H1 (cell line): ENCODE data around the gene MEGF11. TPM values are rescaled to one million over a fixed set of nuclear protein-coding genes. Genes with fewer than 3 reads are reported as not detected.

Experiments used
- CTCF ChIA-PET: fragments of 300-600 bp; sonication (Branson Sonifier 250); formaldehyde crosslinking; loops from one replicate; lab custom pipeline; 2021; ENCODE audit not compliant: partially characterized antibody; lab: Charles Lee
- POLR2A ChIA-PET: fragments of 300-600 bp; sonication (Branson Sonifier 250); formaldehyde crosslinking; loops from one replicate; lab custom pipeline; 2021; ENCODE audit warnings: inconsistent platforms; ENCODE audit not compliant: partially characterized antibody; lab: Charles Lee
- DNase-seq, 2 experiments: peaks; one replicate each; pipeline versions ENCODE4 v3.0.0 to v3.0.0-alpha.2; 2010 to 2022; ENCODE audit warnings: low spot score in 2 of 2, low read depth in 1 of 2, mixed read lengths in 1 of 2
- FAIRE-seq: peaks from 2 replicates; lab custom pipeline; 2011; peaks lifted over from hg19 to GRCh38; lab: Jason Lieb, UNC
- H2AFZ ChIP-seq: 2 replicates; pipeline ENCODE4 v1.8.1; 2012; ENCODE audit warnings: low read length, inconsistent platforms
- H2AK5ac ChIP-seq: 2 replicates; pipeline ENCODE4 v1.6.1; 2013; ENCODE audit warnings: low read depth, low read length
- H2BK120ac ChIP-seq: replicated peaks from 2 replicates; pipeline ENCODE3; 2013; ENCODE audit warnings: low read depth, low read length, inconsistent platforms
- H2BK12ac ChIP-seq: 2 replicates; pipeline ENCODE4 v1.6.1; 2013; ENCODE audit warnings: low read depth, low read length
- H2BK15ac ChIP-seq: 2 replicates; pipeline ENCODE4 v1.6.1; 2013; ENCODE audit warnings: low read length
- H2BK20ac ChIP-seq: 2 replicates; pipeline ENCODE4 v1.6.1; 2013; ENCODE audit warnings: low read length
- H2BK5ac ChIP-seq: 2 replicates; pipeline ENCODE4 v1.6.1; 2013; ENCODE audit warnings: low read depth, low read length
- H3K14ac ChIP-seq: 2 replicates; pipeline ENCODE4 v1.6.1; 2013; ENCODE audit warnings: inconsistent platforms; ENCODE audit not compliant: insufficient read length
- H3K18ac ChIP-seq: 2 replicates; pipeline ENCODE4 v1.6.1; 2013; ENCODE audit warnings: low read length; ENCODE audit errors: extremely low read depth
- H3K23ac ChIP-seq: 2 replicates; pipeline ENCODE4 v1.6.1; 2013; ENCODE audit warnings: inconsistent platforms; ENCODE audit not compliant: insufficient read length
- H3K23me2 ChIP-seq: 2 replicates; pipeline ENCODE4 v1.6.1; 2013; ENCODE audit warnings: low read depth, low read length
- H3K27ac ChIP-seq: 2 replicates; pipeline ENCODE4 v1.6.1; 2011; ENCODE audit warnings: low read depth, low read length, inconsistent platforms
- H3K27me3 ChIP-seq, 4 experiments: replicated peaks in 1 of 4; 1 replicate in 1 of 4; 2 replicates in 3 of 4; pipeline versions ENCODE4 v1.6.1 to v1.8.1; 2011 to 2013; ENCODE audit warnings: low read length in 3 of 4, mild to moderate bottlenecking in 3 of 4, inconsistent platforms in 2 of 4, mixed read lengths in 2 of 4, moderate library complexity in 1 of 4; ENCODE audit not compliant: control insufficient read depth in 3 of 4, insufficient read depth in 3 of 4; ENCODE audit errors: extremely low read depth in 1 of 4
- H3K36me3 ChIP-seq, 4 experiments: 2 replicates each; pipeline versions ENCODE4 v1.6.1 to v1.8.1; 2011 to 2013; ENCODE audit warnings: mild to moderate bottlenecking in 4 of 4, low read length in 3 of 4, moderate library complexity in 2 of 4, control low read depth in 1 of 4, inconsistent platforms in 1 of 4; ENCODE audit not compliant: insufficient read depth in 4 of 4, control insufficient read depth in 2 of 4
- H3K4ac ChIP-seq: replicated peaks from 2 replicates; pipeline ENCODE3; 2013; ENCODE audit warnings: low read length, low read depth, mixed read lengths, inconsistent platforms; ENCODE audit not compliant: insufficient read length
- H3K4me1 ChIP-seq, 4 experiments: replicated peaks in 1 of 4; 1 replicate in 1 of 4; 2 replicates in 3 of 4; pipeline versions ENCODE4 v1.6.1 to v1.8.1; 2011 to 2013; ENCODE audit warnings: low read length in 3 of 4, inconsistent platforms in 2 of 4, mixed read lengths in 1 of 4; ENCODE audit not compliant: insufficient read depth in 4 of 4, control insufficient read depth in 3 of 4
- H3K4me2 ChIP-seq, 2 experiments: 2 replicates each; pipeline versions ENCODE4 v1.6.1 to v1.8.1; 2011 to 2013; ENCODE audit warnings: low read depth in 2 of 2, low read length in 2 of 2, control low read depth in 1 of 2, inconsistent platforms in 1 of 2, mild to moderate bottlenecking in 1 of 2; ENCODE audit not compliant: insufficient read depth in 1 of 2
- H3K4me3 ChIP-seq, 4 experiments: fragments of 200-600, 300-600 bp in 1 of 4; sonication (generic), shearing (Covaris generic), sonication (Bioruptor Twin) in 1 of 4; 2 replicates each; pipeline versions ENCODE4 v1.5.1 to v1.8.1; 2011 to 2016; ENCODE audit warnings: low read length in 4 of 4, low read depth in 3 of 4, control low read depth in 2 of 4, inconsistent platforms in 2 of 4, mild to moderate bottlenecking in 2 of 4, mixed read lengths in 1 of 4, moderate library complexity in 1 of 4; ENCODE audit not compliant: insufficient read depth in 2 of 4; ENCODE audit errors: extremely low read depth in 1 of 4
- H3K56ac ChIP-seq: replicated peaks from 2 replicates; pipeline ENCODE3; 2013; ENCODE audit warnings: low read depth, mild to moderate bottlenecking, mixed read lengths, low read length, inconsistent platforms; ENCODE audit not compliant: insufficient read length
- H3K79me1 ChIP-seq: 2 replicates; pipeline ENCODE4 v1.6.1; 2013; ENCODE audit warnings: low read depth, low read length, control low read depth
- H3K79me2 ChIP-seq, 2 experiments: 2 replicates each; pipeline versions ENCODE4 v1.6.1 to v1.8.1; 2012 to 2013; ENCODE audit warnings: low read length in 2 of 2, mild to moderate bottlenecking in 2 of 2, inconsistent platforms in 1 of 2; ENCODE audit not compliant: insufficient read depth in 2 of 2, control insufficient read depth in 1 of 2
- H3K9ac ChIP-seq, 4 experiments: replicated peaks in 1 of 4; 1 replicate in 1 of 4; 2 replicates in 3 of 4; pipeline versions ENCODE4 v1.6.1 to v1.8.1; 2011 to 2013; ENCODE audit warnings: low read depth in 3 of 4, low read length in 3 of 4, control low read depth in 2 of 4, mild to moderate bottlenecking in 2 of 4, moderate library complexity in 2 of 4, inconsistent platforms in 1 of 4; ENCODE audit errors: extremely low read depth in 1 of 4
- H3K9me3 ChIP-seq, 2 experiments: 2 replicates each; pipeline versions ENCODE4 v1.6.1 to v1.8.1; 2012 to 2013; ENCODE audit warnings: mild to moderate bottlenecking in 2 of 2, moderate library complexity in 2 of 2, control low read depth in 1 of 2, inconsistent platforms in 1 of 2, low read depth in 1 of 2, low read length in 1 of 2, mixed read lengths in 1 of 2; ENCODE audit not compliant: insufficient read depth in 2 of 2
- H4K20me1 ChIP-seq, 2 experiments: replicated peaks in 1 of 2; 2 replicates each; pipeline versions ENCODE3 to v1.8.1; 2011 to 2013; ENCODE audit warnings: inconsistent platforms in 2 of 2, low read length in 2 of 2, mild to moderate bottlenecking in 1 of 2; ENCODE audit not compliant: insufficient read depth in 2 of 2, control insufficient read depth in 1 of 2
- H4K5ac ChIP-seq: 2 replicates; pipeline ENCODE4 v1.6.1; 2013; ENCODE audit warnings: low read length, low read depth, mixed read lengths, inconsistent platforms; ENCODE audit not compliant: insufficient read length
- H4K8ac ChIP-seq: 2 replicates; pipeline ENCODE4 v1.8.0; 2013; ENCODE audit warnings: mild to moderate bottlenecking, moderate library complexity, low read length, inconsistent platforms; ENCODE audit not compliant: insufficient read depth; ENCODE audit errors: extremely low read depth
- H4K91ac ChIP-seq: replicated peaks from 2 replicates; pipeline ENCODE3; 2013; ENCODE audit warnings: low read length, mixed read lengths, inconsistent platforms; ENCODE audit not compliant: insufficient read length
- CHD1 ChIP-seq: IDR thresholded peaks from 2 replicates; pipeline ENCODE4 v1.6.1; 2012; ENCODE audit warnings: low read depth, low read length, improper control_type of control experiment
- EGR1 ChIP-seq: IDR thresholded peaks from 2 replicates; pipeline ENCODE4 v1.6.1; 2011; ENCODE audit warnings: low read depth, low read length, borderline replicate concordance
- FOSL1 ChIP-seq: IDR thresholded peaks from 2 replicates; pipeline ENCODE4 v1.6.1; 2011; ENCODE audit warnings: mild to moderate bottlenecking, low read depth, low read length, moderate library complexity; ENCODE audit not compliant: insufficient read depth
- MAX ChIP-seq: IDR thresholded peaks from 2 replicates; pipeline ENCODE4 v1.6.1; 2012; ENCODE audit warnings: inconsistent platforms
- SIX5 ChIP-seq: IDR thresholded peaks from 2 replicates; pipeline ENCODE4 v1.6.1; 2011; ENCODE audit warnings: mild to moderate bottlenecking, low read depth, low read length
- SRF ChIP-seq: IDR thresholded peaks from 2 replicates; pipeline ENCODE4 v1.6.1; 2011; ENCODE audit warnings: mild to moderate bottlenecking, low read depth, low read length, moderate library complexity
- SUZ12 ChIP-seq: fragments of 200-600 bp; sonication (generic); IDR thresholded peaks from 2 replicates; pipeline ENCODE4 v1.6.1; 2012; ENCODE audit warnings: mild to moderate bottlenecking, inconsistent platforms, low read length, moderate library complexity, mixed read lengths
- WGBS, 2 experiments: shearing (Covaris generic) in 1 of 2; methylation state at CpG; one replicate each; pipeline versions ENCODE4 v1.1.6 to v1.1.7; 2013 to 2015; ENCODE audit warnings: low lambda C conversion rate in 2 of 2, mixed read lengths in 2 of 2, inconsistent platforms in 1 of 2, low coverage in 1 of 2, missing lambda C conversion rate in 1 of 2; ENCODE audit not compliant: insufficient replicate concordance in 2 of 2, insufficient coverage in 1 of 2, insufficient read length in 1 of 2; ENCODE audit errors: extremely low coverage in 1 of 2, missing lambda C conversion rate in 1 of 2; 5-methylcytosine and 5-hydroxymethylcytosine counted together
- polyA plus RNA-seq, 7 experiments: library from polyadenylated mRNA; depleted of rRNA in 3 of 7; stranded (reverse) in 5 of 7; unstranded in 2 of 7; fragments of >200 nt in 5 of 7; fragments of 200-250 nt in 2 of 7; gene quantifications; 1 replicate in 5 of 7; 2 replicates in 1 of 7; 4 replicates in 1 of 7; pipeline versions ENCODE4 v1.2.1 to v1.2.3, GENCODE V29; 2011 to 2013; ENCODE audit warnings: missing spikeins in 2 of 7, mixed read lengths in 2 of 7
- total RNA-seq: library from RNA; stranded (reverse); fragmentation: NEBNext Ultra II Directional; extraction: Animal tissue kit (Norgen Biotek cat#: 25700); gene quantifications from 2 replicates; pipeline ENCODE4 v1.2.1, GENCODE V29; 2021

Gene MEGF11
- total and polyA plus RNA-seq, 2 of the 8 experiments (the other 6 are each of a cell fraction or from before 2014, with no cell fraction given): 4.4 to 4.8 TPM

DNA sequence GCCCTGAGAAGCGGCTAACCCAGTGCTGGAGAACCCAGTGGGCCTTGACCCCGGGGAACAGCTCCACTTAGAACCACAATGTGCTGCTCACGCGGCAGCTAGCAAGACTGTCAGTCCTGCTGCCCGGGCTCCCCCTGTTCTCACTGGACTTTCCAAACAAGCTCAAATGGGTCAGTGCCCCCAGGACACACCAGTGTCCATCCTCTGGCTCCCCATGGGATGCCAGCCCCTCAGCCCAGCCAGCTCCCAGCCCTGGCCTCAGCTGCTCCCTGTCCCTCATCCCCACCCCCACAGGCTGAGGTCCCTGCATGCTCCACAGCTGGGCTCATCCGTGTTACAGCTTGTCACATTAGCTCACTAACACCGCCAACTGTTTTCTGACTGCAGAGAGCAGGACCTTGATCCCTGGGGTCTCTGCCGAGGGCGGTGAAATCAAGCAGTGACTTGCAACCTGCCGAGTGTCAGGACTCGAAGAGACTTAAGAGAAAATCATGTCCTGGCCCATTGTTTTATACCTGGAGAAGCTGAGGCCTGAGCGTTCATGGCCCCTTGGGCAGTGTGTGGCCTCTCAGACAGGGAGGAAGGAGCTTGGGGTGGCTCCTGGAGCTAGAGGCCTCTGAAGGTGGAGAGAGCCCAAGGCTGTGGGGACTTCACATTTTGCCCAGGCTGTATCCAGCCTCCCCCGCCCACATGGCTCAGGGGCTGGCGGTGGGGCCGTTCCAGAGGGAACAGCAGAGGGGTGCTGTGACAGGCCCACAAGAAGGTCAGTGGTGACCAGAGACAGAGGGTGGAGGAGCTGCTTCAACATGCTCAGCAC is 157.5 kb downstream of the MEGF11 start:
- Histone ChIP-seq H3K27me3 (no peaks in the 10 kb centered on the region), H3K18ac (peak overlapping the region; percentile 32), H3K9me3 (no peaks in the 10 kb centered on the region), H2BK15ac (no peak overlapping the region), H3K4me1 (peaks cover under 1 to 12% (median 7%) of the 10 kb centered on the region in 4 experiments; a peak in 5 of 7 replicates), H3K27ac (no peak overlapping the region), H3K9ac (no peak overlapping the region), H3K56ac (no peak overlapping the region), H3K23me2 (no peaks in the 10 kb centered on the region), H4K91ac (no peak overlapping the region), H3K14ac (no peak overlapping the region), H3K4ac (no peak overlapping the region), H3K4me3 (no peak overlapping the region), H2BK5ac (no peak overlapping the region), H4K5ac (no peak overlapping the region), H2AK5ac (peak overlapping the region; percentile 10; the same call in 1 of the 2 replicates), H3K79me1 (no peaks in the 10 kb centered on the region), H2BK20ac (no peak overlapping the region), H4K8ac (no peak overlapping the region), H3K23ac (no peak overlapping the region), H2BK12ac (0 out of 2 replicates have a peak overlapping the region, but pooled peaks have one; percentile 39), H2BK120ac (no peak overlapping the region), H2AFZ (no peak overlapping the region), H3K4me2 (no peak overlapping the region), H3K36me3 (no peaks in the 10 kb centered on the region), H3K79me2 (no peaks in the 10 kb centered on the region), H4K20me1 (no peaks in the 10 kb centered on the region)
- ChIA-PET CTCF (interaction anchor here (0.6 to 2.0 kb wide), 12 partner anchors 11 to 150 kb away, joined by 3 to 16 read pairs (median 3); no protein-coding TSS in a partner anchor), POLR2A (interaction anchor here (0.6 to 1.1 kb wide), 3 partner anchors 74 to 485 kb away, joined by 3 read pairs; partner anchors contain the start of gene INTS14)
- WGBS, 2 experiments: 85% methylated on average over 14 of the region's 15 CpGs; no CpG with 5 or more reads in 1 of the 2 experiments
- FAIRE-seq: no peak
- DNase-seq: no peak
- TF ChIP-seq SUZ12: no peak
- TF ChIP-seq SRF: no peak
- no peak for TF ChIP-seq FOSL1
- no peak for TF ChIP-seq SIX5
- TF ChIP-seq CHD1: no peak
- TF ChIP-seq EGR1: no peak
- no peak for TF ChIP-seq MAX
